ENCODE data around the gene WDFY4.

GRCh38 chr10:48958598-48959190 lies 274.0 kb downstream of the WDFY4 start:
- TF ChIP-seq CTCF (IDR thresholded peaks at IDR 0.05; ENCODE audit: poor library complexity, severe bottlenecking) (no peak), SMC3 (conservative IDR thresholded peaks at IDR 0.05; ENCODE audit: poor library complexity) (no peak), TAF1 (IDR thresholded peaks at IDR 0.05; ENCODE audit: low read depth) (no peak), EZH2 (IDR thresholded peaks at IDR 0.05; ENCODE audit: borderline replicate concordance, insufficient read depth, low read length, poor library complexity, severe bottlenecking) (no peak), REST (IDR thresholded peaks at IDR 0.05; ENCODE audit: borderline replicate concordance) (no peak), POLR2AphosphoS5 (IDR thresholded peaks at IDR 0.05) (no peak)
